HFFc6 (cell line): ENCODE measurements around the gene REEP1. TPM values are rescaled to one million over a fixed set of nuclear protein-coding genes. Genes with fewer than 3 reads are reported as not detected.
A peak's percentile ranks its signal among the peaks of the same experiment; 100 is the strongest.

Source experiments
- DNase-seq: peaks from one replicate; pipeline ENCODE4 v3.0.0-alpha.2; 2018
- H3K27ac Mint-ChIP-seq: 2 replicates; pipeline ENCODE4 v1.8.0; 2020; ENCODE audit warnings: mild to moderate bottlenecking, mixed read lengths
- H3K27me3 Mint-ChIP-seq: 2 replicates; pipeline ENCODE4 v1.8.0; 2021; ENCODE audit warnings: mild to moderate bottlenecking, moderate library complexity, mixed read lengths; ENCODE audit not compliant: insufficient read depth
- H3K36me3 Mint-ChIP-seq: 2 replicates; pipeline ENCODE4 v1.8.0; 2021; ENCODE audit warnings: low read depth, mixed read lengths
- H3K4me1 Mint-ChIP-seq: 2 replicates; pipeline ENCODE4 v1.8.0; 2020; ENCODE audit warnings: low read depth, mixed read lengths
- H3K4me3 Mint-ChIP-seq: 2 replicates; pipeline ENCODE4 v1.8.0; 2020; ENCODE audit warnings: mild to moderate bottlenecking, moderate library complexity, mixed read lengths
- H3K9me3 Mint-ChIP-seq: 2 replicates; pipeline ENCODE4 v1.8.0; 2020; ENCODE audit warnings: mild to moderate bottlenecking, mixed read lengths
- total RNA-seq, 6 experiments: library from RNA; stranded (reverse); fragmentation: NEBNext Ultra II Directional; extraction: Animal tissue kit (Norgen Biotek cat#: 25700); gene quantifications; 2 replicates in 1 of 6; 3 replicates in 5 of 6; pipeline ENCODE4 v1.2.3, GENCODE V29; 2021
- TF ChIP-seq, protein P1 (sequence below): fragments of 200-600 bp; sonication (generic); IDR thresholded peaks from 2 replicates; pipeline ENCODE4 v1.5.0; 2021; ENCODE audit warnings: antibody characterized with exemption, mild to moderate bottlenecking

Gene REEP1
- total RNA-seq, 6 experiments from 2014 or later, result 0.07 to 0.23 (median 0.15) TPM

DNA sequence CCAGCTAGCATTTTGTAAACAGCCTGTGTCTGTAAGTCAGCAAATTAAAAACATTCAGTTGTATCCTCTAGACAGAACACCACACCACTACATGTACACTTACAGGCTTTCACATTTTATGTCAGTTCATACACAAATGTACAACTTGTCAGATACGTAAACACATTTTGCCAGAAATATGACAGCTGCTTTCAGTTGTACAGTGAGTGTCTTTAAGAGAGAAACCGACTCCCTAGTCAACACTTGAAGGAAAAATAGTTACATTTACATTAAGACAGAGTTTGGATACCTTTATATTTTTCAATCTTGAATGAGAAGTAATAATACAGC lies 123.0 kb downstream of the REEP1 start:
- Mint-ChIP-seq H3K4me1 (peaks cover 50% of the 10 kb centered on the region), H3K36me3 (peaks cover 28% of the 10 kb centered on the region)

DNA sequence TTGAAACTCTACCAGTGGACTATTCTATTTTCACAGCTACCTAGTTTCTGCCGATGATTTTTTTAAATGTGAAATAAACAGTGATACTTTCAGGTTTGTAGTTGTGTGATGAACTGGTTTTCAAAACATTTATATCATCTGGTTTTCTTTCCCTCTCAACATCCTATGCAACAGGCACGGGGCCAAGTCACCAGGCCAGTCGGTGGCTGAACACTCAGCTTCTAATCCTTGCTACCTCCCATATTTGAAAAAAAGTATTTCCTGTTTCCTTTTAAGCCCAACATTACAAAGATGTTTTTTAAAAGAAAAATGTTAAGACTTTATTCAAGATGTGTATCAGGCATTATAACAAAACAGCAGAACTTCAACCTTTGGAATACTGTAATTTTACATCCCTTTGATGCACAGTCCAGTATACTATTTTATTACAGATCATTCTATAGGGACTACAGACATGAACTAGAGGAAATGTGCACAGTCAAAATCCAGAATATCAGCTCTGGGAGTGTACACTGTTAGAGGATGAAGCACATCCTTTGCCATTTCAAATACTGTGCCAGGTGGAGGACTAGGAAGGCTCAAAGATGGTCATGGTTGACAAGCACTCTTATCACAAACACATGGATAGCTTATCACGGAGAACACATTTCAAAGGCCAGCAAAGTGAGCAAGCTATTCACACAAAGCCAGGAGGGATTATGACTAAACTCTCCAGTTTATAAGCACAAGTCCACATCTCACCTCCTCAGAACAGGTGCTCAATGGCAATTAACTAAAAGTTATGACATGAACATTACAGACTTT lies 123.5 kb downstream of the REEP1 start:
- Mint-ChIP-seq H3K4me1 (peaks cover 50% of the 10 kb centered on the region), H3K4me3 (no peak overlapping the region), H3K27ac (peak overlapping the region; percentile 31), H3K9me3 (no peaks in the 10 kb centered on the region), H3K36me3 (peaks cover 30% of the 10 kb centered on the region), H3K27me3 (no peaks in the 10 kb centered on the region; the same call in 1 of the 2 replicates)
- no peak for DNase-seq
- TF ChIP-seq, protein P1, sequence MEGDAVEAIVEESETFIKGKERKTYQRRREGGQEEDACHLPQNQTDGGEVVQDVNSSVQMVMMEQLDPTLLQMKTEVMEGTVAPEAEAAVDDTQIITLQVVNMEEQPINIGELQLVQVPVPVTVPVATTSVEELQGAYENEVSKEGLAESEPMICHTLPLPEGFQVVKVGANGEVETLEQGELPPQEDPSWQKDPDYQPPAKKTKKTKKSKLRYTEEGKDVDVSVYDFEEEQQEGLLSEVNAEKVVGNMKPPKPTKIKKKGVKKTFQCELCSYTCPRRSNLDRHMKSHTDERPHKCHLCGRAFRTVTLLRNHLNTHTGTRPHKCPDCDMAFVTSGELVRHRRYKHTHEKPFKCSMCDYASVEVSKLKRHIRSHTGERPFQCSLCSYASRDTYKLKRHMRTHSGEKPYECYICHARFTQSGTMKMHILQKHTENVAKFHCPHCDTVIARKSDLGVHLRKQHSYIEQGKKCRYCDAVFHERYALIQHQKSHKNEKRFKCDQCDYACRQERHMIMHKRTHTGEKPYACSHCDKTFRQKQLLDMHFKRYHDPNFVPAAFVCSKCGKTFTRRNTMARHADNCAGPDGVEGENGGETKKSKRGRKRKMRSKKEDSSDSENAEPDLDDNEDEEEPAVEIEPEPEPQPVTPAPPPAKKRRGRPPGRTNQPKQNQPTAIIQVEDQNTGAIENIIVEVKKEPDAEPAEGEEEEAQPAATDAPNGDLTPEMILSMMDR, result no peak

More for the DNA sequence above, 123.0 kb downstream of the REEP1 start:
- Mint-ChIP-seq H3K27ac (no peak overlapping the region), H3K4me3 (no peak overlapping the region), H3K27me3 (no peaks in the 10 kb centered on the region; the same call in 1 of the 2 replicates), H3K9me3 (no peaks in the 10 kb centered on the region)
- no peak for DNase-seq
- TF ChIP-seq, protein P1, result no peak

DNA sequence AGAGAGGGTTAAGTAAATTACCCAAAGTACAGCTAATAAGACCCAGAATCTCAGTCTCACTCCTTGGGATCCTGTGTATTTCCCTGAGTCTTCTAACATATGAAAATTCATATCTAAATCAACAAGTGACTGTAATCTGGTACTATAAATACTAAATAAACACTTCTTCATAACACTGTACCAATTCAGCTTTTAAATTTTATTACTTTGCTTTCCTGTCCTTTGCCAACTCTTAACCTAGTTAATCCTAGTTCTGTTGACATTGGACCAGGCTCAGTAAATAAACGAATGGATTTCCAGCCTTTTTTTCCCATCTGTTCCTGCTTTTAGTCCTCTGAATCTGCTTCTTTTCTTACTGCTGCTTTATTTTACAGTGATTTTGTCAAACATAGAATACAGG lies 124.4 kb downstream of the REEP1 start:
- no peaks in the 10 kb centered on the region for H3K9me3 Mint-ChIP-seq
- DNase-seq, result no peak
- TF ChIP-seq, protein P1, result no peak
- H3K36me3 Mint-ChIP-seq, result peaks cover 34% of the 10 kb centered on the region
- no peaks in the 10 kb centered on the region; the same call in 1 of the 2 replicates for H3K27me3 Mint-ChIP-seq
- no peak overlapping the region for H3K4me3 Mint-ChIP-seq
- H3K4me1 Mint-ChIP-seq, result peaks cover 46% of the 10 kb centered on the region
- peak overlapping the region; percentile 31; the same call in 1 of the 2 replicates for H3K27ac Mint-ChIP-seq

DNA sequence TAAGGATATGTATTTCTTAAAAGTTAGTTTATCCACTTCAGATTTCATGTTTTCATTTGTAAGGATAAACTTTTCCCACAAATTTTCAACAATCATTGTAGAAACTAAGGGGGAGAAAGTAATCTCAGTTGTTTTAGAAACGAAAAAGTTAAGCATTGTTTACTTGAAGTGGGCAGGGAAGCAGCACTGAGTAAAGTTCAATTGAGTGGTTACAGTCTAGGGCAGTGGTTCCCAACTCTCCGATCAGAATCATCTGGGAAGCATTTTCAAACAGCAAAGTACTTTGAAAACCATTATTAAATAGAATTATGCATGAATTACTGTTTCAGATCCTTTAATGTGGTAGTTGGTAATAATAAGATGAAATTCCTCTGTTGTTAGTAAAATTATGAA lies 125.6 kb downstream of the REEP1 start:
- H3K4me1 Mint-ChIP-seq, result peaks cover 34% of the 10 kb centered on the region
- H3K4me3 Mint-ChIP-seq, result no peak overlapping the region
- no peak overlapping the region for H3K27ac Mint-ChIP-seq
- H3K9me3 Mint-ChIP-seq, result no peaks in the 10 kb centered on the region
- no peaks in the 10 kb centered on the region; the same call in 1 of the 2 replicates for H3K27me3 Mint-ChIP-seq
- TF ChIP-seq, protein P1, result no peak
- no peak for DNase-seq
- peaks cover 39% of the 10 kb centered on the region for H3K36me3 Mint-ChIP-seq

DNA sequence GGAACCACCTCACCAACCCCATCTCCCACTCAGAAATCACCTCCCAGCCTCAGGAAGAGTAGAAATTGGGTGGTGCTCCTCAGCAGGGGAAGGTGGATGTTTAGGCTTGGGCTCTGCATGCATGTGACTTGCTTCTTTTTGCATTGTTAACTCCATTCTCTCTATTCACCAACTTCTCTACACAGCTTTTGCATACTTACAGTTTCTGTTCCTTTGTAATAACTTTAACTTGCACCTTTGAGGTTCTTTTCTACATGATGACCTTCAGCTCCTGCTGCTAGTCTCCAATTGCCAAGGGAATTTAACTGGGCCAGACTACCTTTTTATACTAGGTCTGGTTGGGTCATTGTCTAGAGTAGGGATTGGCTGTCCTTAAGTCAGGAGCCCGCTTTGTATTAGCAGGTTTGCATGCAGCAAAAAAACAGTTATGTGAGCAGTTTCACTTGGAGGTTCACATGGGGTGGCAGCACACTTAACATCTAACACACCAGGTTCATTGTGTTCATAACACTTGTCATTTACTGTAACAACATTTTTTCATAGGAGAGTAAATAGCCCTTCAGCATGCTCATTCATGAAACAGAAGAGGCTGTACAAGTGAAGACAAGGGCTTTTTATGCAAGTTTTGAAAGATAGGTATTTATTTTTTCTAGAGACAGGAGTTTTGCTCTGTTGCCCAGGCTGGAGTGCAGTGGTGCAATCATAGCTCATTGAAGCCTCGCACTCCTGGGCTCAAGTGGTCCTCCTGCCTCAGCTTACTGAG lies 126.2 kb downstream of the REEP1 start:
- TF ChIP-seq, protein P1, result no peak
- no peaks in the 10 kb centered on the region; the same call in 1 of the 2 replicates for H3K27me3 Mint-ChIP-seq
- no peak for DNase-seq
- no peak overlapping the region for H3K27ac Mint-ChIP-seq
- no peaks in the 10 kb centered on the region for H3K9me3 Mint-ChIP-seq
- peaks cover 43% of the 10 kb centered on the region for H3K36me3 Mint-ChIP-seq
- no peak overlapping the region for H3K4me3 Mint-ChIP-seq
- H3K4me1 Mint-ChIP-seq, result peaks cover 28% of the 10 kb centered on the region
